ENCODE measurements around the gene PIP4P1. TPM values are rescaled to one million over a fixed set of nuclear protein-coding genes. Genes with fewer than 3 reads are reported as not detected.

PIP4P1 gene
- total and polyA plus RNA-seq, 9 of the 15 experiments (the other 6 are each of a cell fraction or from before 2014, with no cell fraction given): 5.3 to 20.9 (median 10.7) TPM

DNA sequence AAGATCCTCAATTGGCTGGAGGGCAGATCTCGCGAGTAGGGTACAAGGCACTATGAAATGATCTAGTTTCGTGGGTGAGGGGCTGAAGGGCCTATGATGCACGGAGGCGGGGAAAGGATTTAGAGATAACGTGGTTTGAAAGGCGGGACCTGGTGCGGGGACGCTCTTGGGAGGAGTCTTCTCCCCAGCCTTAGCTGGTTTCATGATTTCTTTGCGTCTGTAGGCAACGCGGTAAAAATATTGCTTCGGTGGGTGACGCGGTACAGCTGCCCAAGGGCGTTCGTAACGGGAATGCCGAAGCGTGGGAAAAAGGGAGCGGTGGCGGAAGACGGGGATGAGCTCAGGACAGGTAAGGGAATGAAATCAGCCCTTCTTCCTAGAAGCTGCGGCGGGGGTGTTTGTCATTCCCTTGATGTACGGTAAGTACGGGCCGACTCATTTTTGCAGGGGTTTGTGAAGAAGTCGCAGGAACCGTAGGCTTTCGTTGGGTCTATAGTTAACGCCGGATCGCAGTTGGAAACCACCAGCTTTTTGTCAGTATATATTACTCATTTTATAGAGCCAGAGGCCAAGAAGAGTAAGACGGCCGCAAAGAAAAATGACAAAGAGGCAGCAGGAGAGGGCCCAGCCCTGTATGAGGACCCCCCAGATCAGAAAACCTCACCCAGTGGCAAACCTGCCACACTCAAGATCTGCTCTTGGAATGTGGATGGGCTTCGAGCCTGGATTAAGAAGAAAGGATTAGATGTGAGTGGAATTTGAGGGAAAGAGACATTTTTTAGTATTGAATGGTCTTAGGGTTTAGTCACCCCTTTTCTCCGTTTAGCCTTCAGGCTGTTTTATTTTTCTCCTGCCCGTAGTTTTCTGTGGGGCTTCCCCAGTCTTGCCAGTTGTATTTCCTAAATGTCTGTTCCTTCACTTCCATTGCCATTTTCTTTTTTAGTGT lies 5.6 kb downstream of the PIP4P1 start (continued):
- TF ChIP-seq, protein P1, sequence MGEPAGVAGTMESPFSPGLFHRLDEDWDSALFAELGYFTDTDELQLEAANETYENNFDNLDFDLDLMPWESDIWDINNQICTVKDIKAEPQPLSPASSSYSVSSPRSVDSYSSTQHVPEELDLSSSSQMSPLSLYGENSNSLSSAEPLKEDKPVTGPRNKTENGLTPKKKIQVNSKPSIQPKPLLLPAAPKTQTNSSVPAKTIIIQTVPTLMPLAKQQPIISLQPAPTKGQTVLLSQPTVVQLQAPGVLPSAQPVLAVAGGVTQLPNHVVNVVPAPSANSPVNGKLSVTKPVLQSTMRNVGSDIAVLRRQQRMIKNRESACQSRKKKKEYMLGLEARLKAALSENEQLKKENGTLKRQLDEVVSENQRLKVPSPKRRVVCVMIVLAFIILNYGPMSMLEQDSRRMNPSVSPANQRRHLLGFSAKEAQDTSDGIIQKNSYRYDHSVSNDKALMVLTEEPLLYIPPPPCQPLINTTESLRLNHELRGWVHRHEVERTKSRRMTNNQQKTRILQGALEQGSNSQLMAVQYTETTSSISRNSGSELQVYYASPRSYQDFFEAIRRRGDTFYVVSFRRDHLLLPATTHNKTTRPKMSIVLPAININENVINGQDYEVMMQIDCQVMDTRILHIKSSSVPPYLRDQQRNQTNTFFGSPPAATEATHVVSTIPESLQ (CRISPR knock-in tag; IDR thresholded peaks at IDR 0.05): 0 out of 2 replicates have a peak, but pooled peaks have one; percentile 17
- TF ChIP-seq FOSL1 (tag; conservative IDR thresholded peaks at IDR 0.05) (no peak; the same call in 1 of the 2 replicates), RBM25 (IDR thresholded peaks at IDR 0.05; ENCODE audit: low read depth, low read length, severe bottlenecking) (no peak), RFX1 (IDR thresholded peaks at IDR 0.05) (no peak), ARHGAP35 (IDR thresholded peaks at IDR 0.05; ENCODE audit: partially characterized antibody) (no peak), MTF1 (CRISPR knock-in tag; IDR thresholded peaks at IDR 0.05; ENCODE audit: borderline replicate concordance) (no peak), SRSF9 (IDR thresholded peaks at IDR 0.05; ENCODE audit: borderline replicate concordance, low read depth, low read length) (no peak), HDAC1 (IDR thresholded peaks at IDR 0.05) (peak in 1 of 2 experiments; percentile 15; a peak in 1 of 4 replicates), ZNF175 (CRISPR knock-in tag; IDR thresholded peaks at IDR 0.05; ENCODE audit: low read depth) (0 out of 2 replicates have a peak, but pooled peaks have one; percentile 46), COPS2 (conservative IDR thresholded peaks at IDR 0.05) (no peak), MAZ (CRISPR knock-in tag; conservative IDR thresholded peaks at IDR 0.05 in 1 of 2, IDR thresholded peaks at IDR 0.05 in 1 of 2) (peak; percentile 0 to 9; a peak in 1 of 4 replicates), SAP30 (IDR thresholded peaks at IDR 0.05; ENCODE audit: borderline replicate concordance, insufficient read depth, low read depth, low read length, poor library complexity, severe bottlenecking) (no peak), NRF1 (conservative IDR thresholded peaks at IDR 0.05 in 1 of 2, IDR thresholded peaks at IDR 0.05 in 1 of 2) (0 out of 4 replicates have a peak, but pooled peaks of 1 of the 2 experiments have one; percentile 12), ZBTB1 (CRISPR knock-in tag; IDR thresholded peaks at IDR 0.05; ENCODE audit: borderline replicate concordance, low read depth) (no peak; the same call in 1 of the 2 replicates), CCAR2 (IDR thresholded peaks at IDR 0.05; ENCODE audit: low read depth, low read length) (no peak), NBN (IDR thresholded peaks at IDR 0.05; ENCODE audit: low read depth) (0 out of 2 replicates have a peak, but pooled peaks have one; percentile 18), ZNF436 (CRISPR knock-in tag; IDR thresholded peaks at IDR 0.05) (no peak)
- TF ChIP-seq, protein P2, sequence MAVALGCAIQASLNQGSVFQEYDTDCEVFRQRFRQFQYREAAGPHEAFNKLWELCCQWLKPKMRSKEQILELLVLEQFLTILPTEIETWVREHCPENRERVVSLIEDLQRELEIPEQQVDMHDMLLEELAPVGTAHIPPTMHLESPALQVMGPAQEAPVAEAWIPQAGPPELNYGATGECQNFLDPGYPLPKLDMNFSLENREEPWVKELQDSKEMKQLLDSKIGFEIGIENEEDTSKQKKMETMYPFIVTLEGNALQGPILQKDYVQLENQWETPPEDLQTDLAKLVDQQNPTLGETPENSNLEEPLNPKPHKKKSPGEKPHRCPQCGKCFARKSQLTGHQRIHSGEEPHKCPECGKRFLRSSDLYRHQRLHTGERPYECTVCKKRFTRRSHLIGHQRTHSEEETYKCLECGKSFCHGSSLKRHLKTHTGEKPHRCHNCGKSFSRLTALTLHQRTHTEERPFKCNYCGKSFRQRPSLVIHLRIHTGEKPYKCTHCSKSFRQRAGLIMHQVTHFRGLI (CRISPR knock-in tag; IDR thresholded peaks at IDR 0.05): no peak
- TF ChIP-seq, protein P3, sequence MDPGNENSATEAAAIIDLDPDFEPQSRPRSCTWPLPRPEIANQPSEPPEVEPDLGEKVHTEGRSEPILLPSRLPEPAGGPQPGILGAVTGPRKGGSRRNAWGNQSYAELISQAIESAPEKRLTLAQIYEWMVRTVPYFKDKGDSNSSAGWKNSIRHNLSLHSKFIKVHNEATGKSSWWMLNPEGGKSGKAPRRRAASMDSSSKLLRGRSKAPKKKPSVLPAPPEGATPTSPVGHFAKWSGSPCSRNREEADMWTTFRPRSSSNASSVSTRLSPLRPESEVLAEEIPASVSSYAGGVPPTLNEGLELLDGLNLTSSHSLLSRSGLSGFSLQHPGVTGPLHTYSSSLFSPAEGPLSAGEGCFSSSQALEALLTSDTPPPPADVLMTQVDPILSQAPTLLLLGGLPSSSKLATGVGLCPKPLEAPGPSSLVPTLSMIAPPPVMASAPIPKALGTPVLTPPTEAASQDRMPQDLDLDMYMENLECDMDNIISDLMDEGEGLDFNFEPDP (CRISPR knock-in tag; IDR thresholded peaks at IDR 0.05): no peak
- TF ChIP-seq, protein P4, sequence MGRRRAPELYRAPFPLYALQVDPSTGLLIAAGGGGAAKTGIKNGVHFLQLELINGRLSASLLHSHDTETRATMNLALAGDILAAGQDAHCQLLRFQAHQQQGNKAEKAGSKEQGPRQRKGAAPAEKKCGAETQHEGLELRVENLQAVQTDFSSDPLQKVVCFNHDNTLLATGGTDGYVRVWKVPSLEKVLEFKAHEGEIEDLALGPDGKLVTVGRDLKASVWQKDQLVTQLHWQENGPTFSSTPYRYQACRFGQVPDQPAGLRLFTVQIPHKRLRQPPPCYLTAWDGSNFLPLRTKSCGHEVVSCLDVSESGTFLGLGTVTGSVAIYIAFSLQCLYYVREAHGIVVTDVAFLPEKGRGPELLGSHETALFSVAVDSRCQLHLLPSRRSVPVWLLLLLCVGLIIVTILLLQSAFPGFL (CRISPR knock-in tag; IDR thresholded peaks at IDR 0.05): no peak
